Measurements from ENCODE around the gene DDB1. TPM values are rescaled to one million over a fixed set of nuclear protein-coding genes. Genes with fewer than 3 reads are reported as not detected.

DDB1 gene
- total and polyA plus RNA-seq, 2 experiments from 2014 or later, result 177 to 215 TPM

- TF ChIP-seq, protein P1, sequence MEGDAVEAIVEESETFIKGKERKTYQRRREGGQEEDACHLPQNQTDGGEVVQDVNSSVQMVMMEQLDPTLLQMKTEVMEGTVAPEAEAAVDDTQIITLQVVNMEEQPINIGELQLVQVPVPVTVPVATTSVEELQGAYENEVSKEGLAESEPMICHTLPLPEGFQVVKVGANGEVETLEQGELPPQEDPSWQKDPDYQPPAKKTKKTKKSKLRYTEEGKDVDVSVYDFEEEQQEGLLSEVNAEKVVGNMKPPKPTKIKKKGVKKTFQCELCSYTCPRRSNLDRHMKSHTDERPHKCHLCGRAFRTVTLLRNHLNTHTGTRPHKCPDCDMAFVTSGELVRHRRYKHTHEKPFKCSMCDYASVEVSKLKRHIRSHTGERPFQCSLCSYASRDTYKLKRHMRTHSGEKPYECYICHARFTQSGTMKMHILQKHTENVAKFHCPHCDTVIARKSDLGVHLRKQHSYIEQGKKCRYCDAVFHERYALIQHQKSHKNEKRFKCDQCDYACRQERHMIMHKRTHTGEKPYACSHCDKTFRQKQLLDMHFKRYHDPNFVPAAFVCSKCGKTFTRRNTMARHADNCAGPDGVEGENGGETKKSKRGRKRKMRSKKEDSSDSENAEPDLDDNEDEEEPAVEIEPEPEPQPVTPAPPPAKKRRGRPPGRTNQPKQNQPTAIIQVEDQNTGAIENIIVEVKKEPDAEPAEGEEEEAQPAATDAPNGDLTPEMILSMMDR (IDR thresholded peaks at IDR 0.05; ENCODE audit: poor library complexity), result no peak
- no peak for TF ChIP-seq EZH2phosphoT487 (IDR thresholded peaks at IDR 0.05; ENCODE audit: low read depth, severe bottlenecking, unreplicated experiment)
- TF ChIP-seq EZH2 (IDR thresholded peaks at IDR 0.05; ENCODE audit: borderline replicate concordance), result no peak
- Histone ChIP-seq H4K20me1 (ENCODE audit: insufficient read depth, poor library complexity, severe bottlenecking) (no peaks in the 10 kb centered on the region), H3K79me2 (no peaks in the 10 kb centered on the region), H3K9me3 (ENCODE audit: low read depth) (no peaks in the 10 kb centered on the region), H3K9me2 (replicated peaks; ENCODE audit: insufficient read depth) (no peaks in the 10 kb centered on the region), H3K4me2 (no peak overlapping the region), H3K36me3 (replicated peaks; ENCODE audit: insufficient read depth, low read depth) (no peaks in the 10 kb centered on the region), H3K4me1 (ENCODE audit: insufficient read depth) (peaks cover 3% of the 10 kb centered on the region), H3K27ac (no peak overlapping the region), H3K27me3 (no peaks in the 10 kb centered on the region), H3K4me3 (no peak overlapping the region), H2AFZ (no peak overlapping the region)
- WGBS (ENCODE audit: low lambda C conversion rate, missing lambda C conversion rate), result 94% methylated on average over 29 of the region's 29 CpGs
- DNase-seq (ENCODE audit: low spot score), result no peak
These were observed 11.2 kb upstream of the DDB1 start for GRCh38 chr11:61343792-61344745.

DNA sequence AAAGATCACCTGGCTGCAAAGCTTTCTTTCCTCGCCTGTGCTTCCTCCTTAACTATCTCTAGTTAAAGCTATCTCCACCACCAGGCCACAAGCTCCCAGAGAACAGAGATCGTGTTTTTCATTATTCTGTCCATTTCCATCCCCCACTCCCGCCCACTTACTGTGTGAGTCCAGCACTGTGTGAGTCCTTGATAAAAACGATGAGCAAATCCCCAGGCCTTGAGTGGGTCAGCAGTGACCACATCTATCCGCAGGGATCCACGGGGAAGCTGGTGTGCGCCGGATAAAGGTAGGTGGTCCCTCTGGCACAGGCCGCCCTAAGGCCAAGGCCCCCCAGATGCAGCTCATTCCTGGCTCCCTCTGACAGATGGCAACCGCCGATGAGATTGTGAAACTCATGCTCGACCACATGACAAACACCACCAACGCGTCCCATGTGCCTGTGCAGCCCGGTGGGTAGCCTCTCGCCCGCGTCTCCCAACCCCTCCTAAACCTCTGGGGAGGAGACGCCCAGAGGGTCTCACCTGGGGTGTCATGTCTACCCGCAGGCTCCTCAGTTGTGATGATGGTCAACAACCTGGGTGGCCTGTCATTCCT is 9.4 kb upstream of the DDB1 start:
- Histone ChIP-seq H2AFZ (no peak overlapping the region), H3K9me2 (replicated peaks; ENCODE audit: insufficient read depth) (no peaks in the 10 kb centered on the region), H3K4me3 (no peak overlapping the region), H3K4me1 (ENCODE audit: insufficient read depth) (peaks cover 3% of the 10 kb centered on the region), H3K9me3 (ENCODE audit: low read depth) (no peaks in the 10 kb centered on the region), H3K27ac (no peak overlapping the region), H3K36me3 (replicated peaks; ENCODE audit: insufficient read depth, low read depth) (no peaks in the 10 kb centered on the region), H3K4me2 (no peak overlapping the region), H3K79me2 (no peaks in the 10 kb centered on the region), H3K27me3 (no peaks in the 10 kb centered on the region), H4K20me1 (ENCODE audit: insufficient read depth, poor library complexity, severe bottlenecking) (no peaks in the 10 kb centered on the region)
- TF ChIP-seq EZH2 (IDR thresholded peaks at IDR 0.05; ENCODE audit: borderline replicate concordance) (no peak), EZH2phosphoT487 (IDR thresholded peaks at IDR 0.05; ENCODE audit: low read depth, severe bottlenecking, unreplicated experiment) (no peak)
- TF ChIP-seq, protein P1 (IDR thresholded peaks at IDR 0.05; ENCODE audit: poor library complexity), result no peak
- DNase-seq (ENCODE audit: low spot score), result no peak
- 91% methylated on average over 13 of the region's 20 CpGs for WGBS (ENCODE audit: low lambda C conversion rate, missing lambda C conversion rate)

DNA sequence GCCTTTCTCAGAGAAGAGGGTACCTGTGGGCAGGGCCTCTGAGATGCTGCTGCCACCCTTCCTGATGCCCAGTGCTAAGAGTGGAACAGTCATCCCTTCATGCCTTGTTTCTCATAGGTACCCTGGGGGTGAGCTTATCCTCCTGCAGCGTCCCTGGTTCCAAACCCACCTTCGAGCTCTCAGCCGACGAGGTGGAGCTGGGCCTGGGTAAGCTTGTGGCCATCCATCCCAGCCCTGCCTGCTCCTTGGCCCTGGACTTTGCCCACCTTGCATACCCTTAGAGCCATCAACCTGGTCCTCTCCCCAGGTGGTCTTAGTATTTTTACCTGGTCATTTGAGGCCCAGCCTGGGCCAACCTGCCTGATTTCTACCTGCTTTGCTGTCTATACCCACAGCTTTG is 8.8 kb upstream of the DDB1 start:
- H3K79me2 ChIP-seq, result no peaks in the 10 kb centered on the region
- TF ChIP-seq, protein P1 (IDR thresholded peaks at IDR 0.05; ENCODE audit: poor library complexity), result no peak
- TF ChIP-seq EZH2phosphoT487 (IDR thresholded peaks at IDR 0.05; ENCODE audit: low read depth, severe bottlenecking, unreplicated experiment) (no peak), EZH2 (IDR thresholded peaks at IDR 0.05; ENCODE audit: borderline replicate concordance) (no peak)
- DNase-seq (ENCODE audit: low spot score), result no peak
- H4K20me1 ChIP-seq (ENCODE audit: insufficient read depth, poor library complexity, severe bottlenecking), result no peaks in the 10 kb centered on the region
- no peaks in the 10 kb centered on the region for H3K27me3 ChIP-seq
- no peaks in the 10 kb centered on the region for H3K36me3 ChIP-seq (replicated peaks; ENCODE audit: insufficient read depth, low read depth)
- H3K27ac ChIP-seq, result no peak overlapping the region
- no peaks in the 10 kb centered on the region for H3K9me2 ChIP-seq (replicated peaks; ENCODE audit: insufficient read depth)
- no peaks in the 10 kb centered on the region for H3K9me3 ChIP-seq (ENCODE audit: low read depth)
- peaks cover 3% of the 10 kb centered on the region for H3K4me1 ChIP-seq (ENCODE audit: insufficient read depth)
- no peak overlapping the region for H3K4me3 ChIP-seq
- H2AFZ ChIP-seq, result no peak overlapping the region
- no peak overlapping the region for H3K4me2 ChIP-seq
- 94% methylated on average over 4 of the region's 4 CpGs for WGBS (ENCODE audit: low lambda C conversion rate, missing lambda C conversion rate)

Measured in hepatocyte (in vitro differentiated cells).